Gastrocnemius medialis (tissue), 4 donors: ENCODE data around the gene PLEKHM2. TPM values are rescaled to one million over a fixed set of nuclear protein-coding genes. Genes with fewer than 3 reads are reported as not detected.
A peak's percentile ranks its signal among the peaks of the same experiment; 100 is the strongest.

Experiments used
- ATAC-seq, 2 donors: fragments of 150-250 bp; one replicate each; pipeline ENCODE4 v1.9.1; 2016
- DNase-seq, 2 donors: peaks; one replicate each; pipeline ENCODE4 v3.0.0-alpha.2; 2019
- H3K27ac ChIP-seq, 4 donors: fragments of 200-600 bp; sonication (generic); 1 replicate in 1 of 4; 2 replicates in 3 of 4; pipeline ENCODE4 v1.5.1; 2016 to 2018; ENCODE audit warnings: mild to moderate bottlenecking in 2 of 4, moderate library complexity in 1 of 4
- H3K27me3 ChIP-seq, 3 donors: fragments of 200-600 bp; sonication (generic) in 2 of 3; 1 replicate in 1 of 3; 2 replicates in 2 of 3; pipeline versions ENCODE4 v1.5.1 to v1.6.0; 2016 to 2019; ENCODE audit warnings: mild to moderate bottlenecking in 1 of 3, moderate library complexity in 1 of 3
- H3K36me3 ChIP-seq, 2 donors: fragments of 200-600 bp; sonication (generic) in 1 of 2; one replicate each; pipeline ENCODE4 v1.5.1; 2017 to 2018
- H3K4me1 ChIP-seq, 2 donors: fragments of 200-600 bp; sonication (generic) in 1 of 2; one replicate each; pipeline ENCODE4 v1.5.1; 2016 to 2017; ENCODE audit warnings: mild to moderate bottlenecking in 2 of 2
- H3K4me3 ChIP-seq, 4 donors: fragments of 200-600 bp; sonication (generic) in 3 of 4; 1 replicate in 1 of 4; 2 replicates in 3 of 4; pipeline ENCODE4 v1.5.1; 2016 to 2019; ENCODE audit warnings: mild to moderate bottlenecking in 2 of 4
- H3K9me3 ChIP-seq, 3 donors: fragments of 200-600 bp; sonication (generic) in 2 of 3; 1 replicate in 1 of 3; 2 replicates in 2 of 3; pipeline ENCODE4 v1.5.1; 2016 to 2019
- CTCF ChIP-seq, 5 experiments: fragments of 450-650 bp in 3 of 5; fragments of 200-600 bp in 2 of 5; sonication (generic) in 2 of 5; IDR thresholded peaks in 4 of 5; conservative IDR thresholded peaks in 1 of 5; 1 replicate in 4 of 5; 2 replicates in 1 of 5; pipeline ENCODE4 v1.5.1; 2016 to 2019; ENCODE audit warnings: antibody characterized with exemption in 5 of 5, mild to moderate bottlenecking in 3 of 5, moderate library complexity in 3 of 5
- POLR2A ChIP-seq, 2 donors: fragments of 450-650 bp; IDR thresholded peaks; one replicate each; pipeline ENCODE4 v1.6.1; 2017; ENCODE audit warnings: antibody characterized with exemption in 2 of 2, mild to moderate bottlenecking in 2 of 2, moderate library complexity in 2 of 2
- in situ Hi-C, 4 donors: fragments of 200-750 bp; cut with MboI; loops; one replicate each; pipeline versions ENCODE4 v1.15.0 to v1.8.0; 2017; ENCODE audit warnings: low sequenced_read_pairs in 4 of 4
- intact Hi-C: fragments of 100-400 bp; cut with DNase I; formaldehyde crosslinking; loops from one replicate; pipeline ENCODE4 v1.15.1; 2023; ENCODE audit warnings: low total_unique reads
- total RNA-seq, 4 donors: library from RNA; depleted of rRNA; stranded (reverse); fragments of >200 nt; gene quantifications; one replicate each; pipeline versions ENCODE4 v1.1.0 to v1.2.3, GENCODE V29; 2016

Gene PLEKHM2
- total RNA-seq, 4 donors from 2014 or later: 86.7 to 170 (median 144) TPM

GRCh38 chr1:15742339-15742801 is 58.2 kb downstream of the PLEKHM2 start, which contains the start of gene TMEM82:
Gene TMEM82, plus strand, starts transcription at chr1:15742499. Its CDS starts 61 bp downstream, at chr1:15742560.
- no peaks in the 10 kb centered on the region for H3K36me3 ChIP-seq
- H3K27ac ChIP-seq: peak within 1 kb of the TSS in 3 of 4 donors; percentile 3 to 86 (median 42)
- no peak for ATAC-seq
- H3K9me3 ChIP-seq: no peaks in the 10 kb centered on the region
- DNase-seq: no peak
- H3K4me3 ChIP-seq: no peak within 1 kb of the TSS
- TF ChIP-seq CTCF (IDR thresholded peaks at IDR 0.05 in 4 of 5, conservative IDR thresholded peaks at IDR 0.05 in 1 of 5) (no peak), POLR2A (IDR thresholded peaks at IDR 0.05) (no peak)
- intact Hi-C loops (no loop called here), in situ Hi-C loops (loop anchor here in 1 of 4 donors (25.0 kb wide), 1 partner anchor 155 kb away; the partner anchor contains the start of gene AGMAT)
- H3K4me1 ChIP-seq: peaks cover 27% of the 10 kb centered on the region in 2 donors
- H3K27me3 ChIP-seq: no peaks in the 10 kb centered on the region

- H3K9me3 ChIP-seq: no peaks in the 10 kb centered on the region
- no peak overlapping the region for H3K27ac ChIP-seq
- in situ Hi-C loops: loop anchor here in 1 of 4 donors (25.0 kb wide), 1 partner anchor 157 kb away; the partner anchor contains the start of gene AGMAT
- no peak overlapping the region for H3K4me3 ChIP-seq
- intact Hi-C loops: no loop called here
- no peak for TF ChIP-seq CTCF (IDR thresholded peaks at IDR 0.05 in 4 of 5, conservative IDR thresholded peaks at IDR 0.05 in 1 of 5)
- no peak for TF ChIP-seq POLR2A (IDR thresholded peaks at IDR 0.05)
- DNase-seq (peak in 1 of 2 donors; percentile 14), ATAC-seq (no peak)
- H3K36me3 ChIP-seq: no peaks in the 10 kb centered on the region
- peaks cover 9% of the 10 kb centered on the region in 2 donors for H3K4me1 ChIP-seq
- no peaks in the 10 kb centered on the region for H3K27me3 ChIP-seq
Observed at GRCh38 chr1:15744122-15744679, 60.1 kb downstream of the PLEKHM2 start.

GRCh38 chr1:15747378-15747777 is 63.3 kb downstream of the PLEKHM2 start:
- in situ Hi-C loops: loop anchor here in 1 of 4 donors (25.0 kb wide), 1 partner anchor 160 kb away; the partner anchor contains the start of gene AGMAT
- ATAC-seq: no peak
- Histone ChIP-seq H3K27me3 (no peaks in the 10 kb centered on the region), H3K4me1 (no peaks in the 10 kb centered on the region), H3K36me3 (no peaks in the 10 kb centered on the region), H3K27ac (no peak overlapping the region), H3K9me3 (no peaks in the 10 kb centered on the region), H3K4me3 (no peak overlapping the region)
- intact Hi-C loops: no loop called here
- no peak for TF ChIP-seq CTCF (IDR thresholded peaks at IDR 0.05 in 4 of 5, conservative IDR thresholded peaks at IDR 0.05 in 1 of 5)
- TF ChIP-seq POLR2A (IDR thresholded peaks at IDR 0.05): no peak
- no peak for DNase-seq

GRCh38 chr1:15748264-15748663 is 64.1 kb downstream of the PLEKHM2 start:
- in situ Hi-C loops (loop anchor here in 1 of 4 donors (25.0 kb wide), 1 partner anchor 161 kb away; the partner anchor contains the start of gene AGMAT), intact Hi-C loops (no loop called here)
- DNase-seq: no peak
- Histone ChIP-seq H3K4me1 (no peaks in the 10 kb centered on the region), H3K36me3 (no peaks in the 10 kb centered on the region), H3K27ac (no peak overlapping the region), H3K4me3 (no peak overlapping the region), H3K9me3 (no peaks in the 10 kb centered on the region), H3K27me3 (no peaks in the 10 kb centered on the region)
- TF ChIP-seq POLR2A (IDR thresholded peaks at IDR 0.05) (no peak), CTCF (IDR thresholded peaks at IDR 0.05 in 4 of 5, conservative IDR thresholded peaks at IDR 0.05 in 1 of 5) (no peak)
- ATAC-seq: no peak
